ENCODE data around the gene STK17A.

STK17A gene

GRCh38 chr7:43634384-43634783, 51.5 kb downstream of the STK17A start:
- peaks cover 0 to 11% of the 10 kb centered on the region in 2 donors for H3K9me3 ChIP-seq (replicated peaks in 1 of 2; ENCODE audit: control insufficient read depth in 2 of 2, insufficient read depth in 1 of 2, low read depth in 1 of 2, low read length in 2 of 2)
- peaks cover 2 to 10% of the 10 kb centered on the region in 2 donors for H3K4me1 ChIP-seq (ENCODE audit: control insufficient read depth in 2 of 2, insufficient read depth in 1 of 2, low read depth in 1 of 2, low read length in 2 of 2)
- no peak overlapping the region for H3K27ac ChIP-seq (replicated peaks; ENCODE audit: low read length)
- DNase-seq (ENCODE audit: low spot score): no peak
- H2BK5ac ChIP-seq (ENCODE audit: low read length): no peak overlapping the region
- WGBS, 2 donors (ENCODE audit: extremely low coverage in 2 of 2, insufficient read length in 2 of 2, insufficient replicate concordance in 1 of 2): no CpG with 5 or more reads among the region's 2 CpGs
- H4K8ac ChIP-seq (ENCODE audit: low read depth, low read length): no peak overlapping the region
- no peak overlapping the region for H3K4ac ChIP-seq (ENCODE audit: low read length)
- H3K27me3 ChIP-seq (ENCODE audit: control insufficient read depth in 3 of 3, insufficient read depth in 3 of 3, low read depth in 1 of 3, low read length in 3 of 3): no peaks in the 10 kb centered on the region
- H2BK12ac ChIP-seq (ENCODE audit: low read length): no peak overlapping the region
- no peak overlapping the region for H3K23ac ChIP-seq (ENCODE audit: low read depth, low read length, poor library complexity)
- H3K4me2 ChIP-seq (ENCODE audit: insufficient read depth, low read length, poor library complexity, severe bottlenecking): no peak overlapping the region
- no peak overlapping the region for H2AK5ac ChIP-seq (ENCODE audit: low read depth, low read length)
- no peak overlapping the region for H2BK120ac ChIP-seq (ENCODE audit: low read depth, low read length)
- no peak overlapping the region for H3K4me3 ChIP-seq (ENCODE audit: low read length in 2 of 2)
- H3K18ac ChIP-seq (ENCODE audit: low read length): no peak overlapping the region
- H2BK15ac ChIP-seq (ENCODE audit: low read length): no peak overlapping the region
- H2AFZ ChIP-seq (ENCODE audit: low read length): no peak overlapping the region
- no peaks in the 10 kb centered on the region for H3K79me1 ChIP-seq (ENCODE audit: low read depth, low read length)
- H3K9ac ChIP-seq (ENCODE audit: low read depth, low read length, poor library complexity): no peak overlapping the region
- H4K91ac ChIP-seq (ENCODE audit: low read depth, low read length, poor library complexity): no peak overlapping the region
- H3K14ac ChIP-seq (ENCODE audit: low read length): no peak overlapping the region
- H3K36me3 ChIP-seq (replicated peaks in 1 of 2; ENCODE audit: control insufficient read depth in 2 of 2, insufficient read depth in 2 of 2, low read length in 2 of 2): peaks cover 18 to 97% of the 10 kb centered on the region in 2 donors

DNA sequence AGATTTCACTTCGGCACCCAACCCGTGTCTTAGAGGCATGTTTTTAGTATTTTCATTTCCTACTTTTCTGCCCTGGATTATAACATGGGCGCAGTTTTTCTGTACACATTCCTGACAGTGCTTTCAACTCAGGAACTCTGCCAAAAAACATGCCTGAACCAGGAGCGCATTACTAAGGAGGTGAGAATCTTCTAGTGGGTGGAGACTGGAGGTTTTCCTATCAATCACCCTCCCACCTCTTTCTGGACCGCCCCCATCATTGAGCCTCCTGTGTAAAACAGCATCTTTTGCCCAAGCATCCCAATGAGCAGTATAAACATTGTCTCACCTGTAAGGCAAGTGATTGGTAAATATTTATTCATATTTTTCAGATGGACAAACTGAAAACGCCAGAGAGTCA, 53.2 kb downstream of the STK17A start:
- no peak overlapping the region for H4K8ac ChIP-seq (ENCODE audit: low read depth, low read length)
- H3K36me3 ChIP-seq (replicated peaks in 1 of 2; ENCODE audit: control insufficient read depth in 2 of 2, insufficient read depth in 2 of 2, low read length in 2 of 2): peaks cover 18 to 88% of the 10 kb centered on the region in 2 donors

DNA sequence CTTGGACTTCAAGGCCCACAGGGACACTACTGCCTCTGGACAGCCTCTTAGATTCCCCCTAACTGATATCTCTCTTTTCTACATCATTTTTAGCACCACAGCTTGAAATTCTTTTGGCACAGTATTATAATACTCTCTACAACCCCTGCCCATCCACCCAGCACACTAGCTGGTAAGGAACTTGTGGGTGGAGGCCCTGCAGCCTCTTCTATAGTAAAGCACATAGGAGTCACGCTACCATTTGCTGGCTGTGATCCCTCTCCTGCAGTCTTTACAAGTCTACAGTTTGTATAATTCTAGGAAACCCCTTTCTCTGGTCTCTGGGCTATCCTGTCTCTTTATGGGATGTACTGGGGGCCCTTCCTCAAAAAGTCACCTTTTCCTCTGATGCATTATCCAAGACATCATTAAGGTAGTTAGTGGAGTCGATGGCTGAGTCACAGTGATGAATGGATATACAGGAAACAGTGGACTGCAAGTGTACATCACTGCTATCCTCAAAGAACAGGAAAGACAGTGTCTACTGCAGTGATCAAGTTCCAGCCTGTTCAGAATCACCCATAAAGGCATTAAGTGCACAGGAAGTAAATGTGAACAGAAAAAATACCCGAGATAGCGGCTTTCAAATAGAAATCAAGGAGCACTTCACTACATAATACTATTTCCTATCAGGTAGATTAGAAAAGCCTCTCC, 54.4 kb downstream of the STK17A start:
- Histone ChIP-seq H3K18ac (ENCODE audit: low read length) (no peak overlapping the region), H2AK5ac (ENCODE audit: low read depth, low read length) (no peak overlapping the region), H2BK120ac (ENCODE audit: low read depth, low read length) (no peak overlapping the region), H3K23ac (ENCODE audit: low read depth, low read length, poor library complexity) (no peak overlapping the region), H3K4me3 (ENCODE audit: low read length in 2 of 2) (no peak overlapping the region), H2BK15ac (ENCODE audit: low read length) (no peak overlapping the region), H3K36me3 (replicated peaks in 1 of 2; ENCODE audit: control insufficient read depth in 2 of 2, insufficient read depth in 2 of 2, low read length in 2 of 2) (peaks cover 18 to 83% of the 10 kb centered on the region in 2 donors), H3K79me1 (ENCODE audit: low read depth, low read length) (no peaks in the 10 kb centered on the region), H2BK12ac (ENCODE audit: low read length) (no peak overlapping the region), H3K14ac (ENCODE audit: low read length) (no peak overlapping the region), H3K4ac (ENCODE audit: low read length) (no peak overlapping the region), H3K4me1 (ENCODE audit: control insufficient read depth in 2 of 2, insufficient read depth in 1 of 2, low read depth in 1 of 2, low read length in 2 of 2) (peaks cover 10 to 18% of the 10 kb centered on the region in 2 donors), H3K9me3 (replicated peaks in 1 of 2; ENCODE audit: control insufficient read depth in 2 of 2, insufficient read depth in 1 of 2, low read depth in 1 of 2, low read length in 2 of 2) (peaks cover 0 to 11% of the 10 kb centered on the region in 2 donors), H4K91ac (ENCODE audit: low read depth, low read length, poor library complexity) (no peak overlapping the region), H3K27me3 (ENCODE audit: control insufficient read depth in 3 of 3, insufficient read depth in 3 of 3, low read depth in 1 of 3, low read length in 3 of 3) (no peaks in the 10 kb centered on the region), H2BK5ac (ENCODE audit: low read length) (no peak overlapping the region), H2AFZ (ENCODE audit: low read length) (no peak overlapping the region), H3K9ac (ENCODE audit: low read depth, low read length, poor library complexity) (no peak overlapping the region), H3K27ac (replicated peaks; ENCODE audit: low read length) (no peak overlapping the region), H3K4me2 (ENCODE audit: insufficient read depth, low read length, poor library complexity, severe bottlenecking) (no peak overlapping the region), H4K8ac (ENCODE audit: low read depth, low read length) (no peak overlapping the region)
- no CpG with 5 or more reads among the region's 4 CpGs for WGBS, 2 donors (ENCODE audit: extremely low coverage in 2 of 2, insufficient read length in 2 of 2, insufficient replicate concordance in 1 of 2)
- no peak for DNase-seq (ENCODE audit: low spot score)

More for the DNA sequence above, 53.2 kb downstream of the STK17A start:
- H3K9ac ChIP-seq (ENCODE audit: low read depth, low read length, poor library complexity): no peak overlapping the region
- H3K9me3 ChIP-seq (replicated peaks in 1 of 2; ENCODE audit: control insufficient read depth in 2 of 2, insufficient read depth in 1 of 2, low read depth in 1 of 2, low read length in 2 of 2): peaks cover 0 to 11% of the 10 kb centered on the region in 2 donors
- no peak overlapping the region for H2BK12ac ChIP-seq (ENCODE audit: low read length)
- no peak overlapping the region for H3K14ac ChIP-seq (ENCODE audit: low read length)
- no peak overlapping the region for H3K4me2 ChIP-seq (ENCODE audit: insufficient read depth, low read length, poor library complexity, severe bottlenecking)
- no peak overlapping the region for H2BK5ac ChIP-seq (ENCODE audit: low read length)
- H3K23ac ChIP-seq (ENCODE audit: low read depth, low read length, poor library complexity): no peak overlapping the region
- H3K18ac ChIP-seq (ENCODE audit: low read length): no peak overlapping the region
- H3K27me3 ChIP-seq (ENCODE audit: control insufficient read depth in 3 of 3, insufficient read depth in 3 of 3, low read depth in 1 of 3, low read length in 3 of 3): no peaks in the 10 kb centered on the region
- H3K79me1 ChIP-seq (ENCODE audit: low read depth, low read length): no peaks in the 10 kb centered on the region
- WGBS, 2 donors (ENCODE audit: extremely low coverage in 2 of 2, insufficient read length in 2 of 2, insufficient replicate concordance in 1 of 2): no CpG with 5 or more reads among the region's 6 CpGs
- H4K91ac ChIP-seq (ENCODE audit: low read depth, low read length, poor library complexity): no peak overlapping the region
- no peak overlapping the region for H2BK120ac ChIP-seq (ENCODE audit: low read depth, low read length)
- no peak overlapping the region for H2BK15ac ChIP-seq (ENCODE audit: low read length)
- no peak for DNase-seq (ENCODE audit: low spot score)
- no peak overlapping the region for H2AFZ ChIP-seq (ENCODE audit: low read length)
- peaks cover 10 to 18% of the 10 kb centered on the region in 2 donors for H3K4me1 ChIP-seq (ENCODE audit: control insufficient read depth in 2 of 2, insufficient read depth in 1 of 2, low read depth in 1 of 2, low read length in 2 of 2)
- no peak overlapping the region for H3K27ac ChIP-seq (replicated peaks; ENCODE audit: low read length)
- no peak overlapping the region for H3K4ac ChIP-seq (ENCODE audit: low read length)
- no peak overlapping the region for H2AK5ac ChIP-seq (ENCODE audit: low read depth, low read length)
- no peak overlapping the region for H3K4me3 ChIP-seq (ENCODE audit: low read length in 2 of 2)

DNA sequence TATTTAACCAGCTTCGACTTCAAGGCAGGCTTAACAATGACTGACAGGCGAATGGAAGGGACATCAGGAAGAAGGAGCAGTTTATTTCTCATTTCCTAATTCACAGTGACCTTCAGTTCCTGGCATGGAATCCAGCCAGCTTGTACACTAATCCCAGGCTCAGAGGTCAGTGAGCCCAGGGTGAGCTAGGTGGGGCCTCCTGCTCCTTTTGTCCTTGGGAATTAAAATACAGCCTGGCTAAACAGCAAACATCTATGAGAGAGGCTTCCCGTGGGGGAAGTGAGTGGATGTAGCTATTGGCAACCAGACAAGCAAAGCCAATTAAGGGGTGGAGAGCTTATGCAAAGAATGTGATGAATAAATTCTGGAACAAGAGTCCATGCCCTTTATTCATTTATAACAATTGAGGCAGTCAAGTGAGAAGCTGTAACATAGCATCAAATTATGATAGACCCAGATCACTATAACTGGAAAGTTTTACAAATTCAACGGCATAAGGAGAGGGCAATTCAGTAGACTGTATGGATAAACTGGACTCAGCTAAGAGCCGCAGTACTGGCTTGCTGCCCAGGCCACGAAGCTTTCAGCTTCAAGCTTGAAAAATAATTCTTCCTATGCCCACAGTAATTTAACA, 57.1 kb downstream of the STK17A start:
- WGBS, 2 donors (ENCODE audit: extremely low coverage in 2 of 2, insufficient read length in 2 of 2, insufficient replicate concordance in 1 of 2): no CpG with 5 or more reads among the region's 6 CpGs
- Histone ChIP-seq H2BK5ac (ENCODE audit: low read length) (no peak overlapping the region), H3K4ac (ENCODE audit: low read length) (no peak overlapping the region), H2AK5ac (ENCODE audit: low read depth, low read length) (no peak overlapping the region), H3K36me3 (replicated peaks in 1 of 2; ENCODE audit: control insufficient read depth in 2 of 2, insufficient read depth in 2 of 2, low read length in 2 of 2) (peaks cover 18 to 81% of the 10 kb centered on the region in 2 donors), H2BK120ac (ENCODE audit: low read depth, low read length) (no peak overlapping the region), H3K9ac (ENCODE audit: low read depth, low read length, poor library complexity) (no peak overlapping the region), H3K4me3 (ENCODE audit: low read length in 2 of 2) (no peak overlapping the region), H3K27ac (replicated peaks; ENCODE audit: low read length) (peak overlapping the region; percentile 63), H3K79me1 (ENCODE audit: low read depth, low read length) (no peaks in the 10 kb centered on the region), H3K23ac (ENCODE audit: low read depth, low read length, poor library complexity) (no peak overlapping the region), H3K27me3 (ENCODE audit: control insufficient read depth in 3 of 3, insufficient read depth in 3 of 3, low read depth in 1 of 3, low read length in 3 of 3) (no peaks in the 10 kb centered on the region), H3K18ac (ENCODE audit: low read length) (no peak overlapping the region), H2AFZ (ENCODE audit: low read length) (no peak overlapping the region), H4K8ac (ENCODE audit: low read depth, low read length) (no peak overlapping the region), H4K91ac (ENCODE audit: low read depth, low read length, poor library complexity) (no peak overlapping the region), H3K4me2 (ENCODE audit: insufficient read depth, low read length, poor library complexity, severe bottlenecking) (no peak overlapping the region), H2BK12ac (ENCODE audit: low read length) (no peak overlapping the region), H3K4me1 (ENCODE audit: control insufficient read depth in 2 of 2, insufficient read depth in 1 of 2, low read depth in 1 of 2, low read length in 2 of 2) (peaks cover 10 to 18% of the 10 kb centered on the region in 2 donors), H3K9me3 (replicated peaks in 1 of 2; ENCODE audit: control insufficient read depth in 2 of 2, insufficient read depth in 1 of 2, low read depth in 1 of 2, low read length in 2 of 2) (peaks cover 0 to 5% of the 10 kb centered on the region in 2 donors), H2BK15ac (ENCODE audit: low read length) (no peak overlapping the region), H3K14ac (ENCODE audit: low read length) (no peak overlapping the region)
- DNase-seq (ENCODE audit: low spot score): peak; percentile 81
